Stimulated activated CD8-positive, alpha-beta memory T cell treated with anti-CD3 and anti-CD28 coated beads, Interleukin-7, amount 100 ng/mL, for 24 hours (primary cell): ENCODE data around the gene LEPR.

Experiments
- DNase-seq: peaks from one replicate; pipeline ENCODE4 v3.0.0-alpha.2; 2020; ENCODE audit warnings: low read depth

The LEPR gene

GRCh38 chr1:65409816-65410326, 10.6 kb upstream of the LEPR start:
- DNase-seq, result no peak

- DNase-seq, result no peak
These were observed 8.0 kb upstream of the LEPR start for GRCh38 chr1:65412256-65412983.

- no peak for DNase-seq
These were observed 7.5 kb upstream of the LEPR start for GRCh38 chr1:65412984-65413375.

GRCh38 chr1:65414538-65414937, 5.9 kb upstream of the LEPR start:
- DNase-seq, result no peak

GRCh38 chr1:65416767-65417166, 3.7 kb upstream of the LEPR start:
- no peak for DNase-seq

- no peak for DNase-seq
These were observed 2.7 kb upstream of the LEPR start for GRCh38 chr1:65417729-65418128.

GRCh38 chr1:65418522-65419185, 1.8 kb upstream of the LEPR start:
- no peak for DNase-seq

- peak; percentile 94 for DNase-seq
These were observed 533 bp upstream of the LEPR start for GRCh38 chr1:65419681-65420589.

GRCh38 chr1:65421351-65422025, 1.0 kb downstream of the LEPR start:
- DNase-seq, result no peak

GRCh38 chr1:65422241-65423203, 2.1 kb downstream of the LEPR start:
- DNase-seq, result no peak

- DNase-seq, result no peak
These were observed 3.6 kb downstream of the LEPR start for GRCh38 chr1:65423884-65424572.

- no peak for DNase-seq
These were observed 4.1 kb downstream of the LEPR start for GRCh38 chr1:65424573-65424889.

GRCh38 chr1:65425006-65425405, 4.5 kb downstream of the LEPR start:
- DNase-seq, result no peak

- DNase-seq, result no peak
These were observed 5.2 kb downstream of the LEPR start for GRCh38 chr1:65425697-65426096.

GRCh38 chr1:65429078-65429477, 8.6 kb downstream of the LEPR start:
- DNase-seq, result no peak

GRCh38 chr1:65429806-65430205, 9.3 kb downstream of the LEPR start:
- no peak for DNase-seq

GRCh38 chr1:65431111-65431705, 10.7 kb downstream of the LEPR start:
- no peak for DNase-seq

GRCh38 chr1:65432918-65433317, 12.4 kb downstream of the LEPR start:
- DNase-seq, result no peak

GRCh38 chr1:65434255-65434654, 13.8 kb downstream of the LEPR start:
- DNase-seq, result no peak

GRCh38 chr1:65434760-65435159, 14.3 kb downstream of the LEPR start:
- DNase-seq, result no peak
